Stimulated activated CD8-positive, alpha-beta memory T cell treated with anti-CD3 and anti-CD28 coated beads, Interleukin-2, amount 100 ng/mL, for 1 hour (primary cell): ENCODE data around the gene KLHL18.
A peak's percentile ranks its signal among the peaks of the same experiment; 100 is the strongest.
"Not testable (repeated sequence)": the region's sequence is repeated elsewhere in the genome, so short reads cannot be mapped to it uniquely, and the experiment has no call there.

Experiments
- DNase-seq, 2 donors: peaks; one replicate each; pipeline ENCODE4 v3.0.0-alpha.2; 2020; ENCODE audit warnings: low read depth in 2 of 2

The KLHL18 gene

DNA sequence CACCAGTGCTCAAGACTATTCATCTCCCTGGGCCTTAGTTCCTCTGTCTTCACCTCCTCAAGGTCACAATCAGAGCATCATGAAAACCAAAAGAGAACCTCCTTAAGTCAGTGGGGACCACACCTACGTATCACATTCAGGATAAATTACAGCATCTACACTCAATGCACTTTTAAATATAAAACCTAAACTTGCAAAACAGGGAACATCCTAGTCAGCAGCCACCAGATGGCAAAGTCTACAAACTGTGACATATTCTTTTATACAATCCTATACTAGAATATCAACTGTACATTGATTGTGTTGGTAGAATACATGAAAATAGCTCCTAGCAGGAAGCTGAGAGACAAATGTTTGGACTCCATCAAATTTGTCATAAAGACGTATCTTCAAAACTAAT, 8.1 kb upstream of the KLHL18 start:
- no peak for DNase-seq

DNA sequence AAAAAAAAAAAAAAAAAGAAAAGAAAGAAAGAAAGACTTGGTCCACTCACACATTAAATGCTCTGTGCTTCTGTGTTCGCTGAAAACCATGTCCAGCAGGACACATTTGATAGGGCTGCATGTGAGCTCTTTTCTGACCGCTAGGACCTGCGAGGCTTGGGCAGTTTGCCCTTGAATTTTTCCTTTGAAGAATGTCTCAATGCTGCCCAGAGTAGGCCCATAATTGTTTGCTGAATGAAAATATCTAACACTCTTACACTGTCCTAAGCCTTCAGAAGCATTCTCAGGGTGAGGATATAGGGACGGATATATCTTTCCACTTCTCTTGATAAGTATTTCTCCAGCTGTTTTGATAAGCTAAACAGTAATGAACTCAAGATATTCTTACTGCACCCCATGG, 6.2 kb upstream of the KLHL18 start:
- DNase-seq: no peak

DNA sequence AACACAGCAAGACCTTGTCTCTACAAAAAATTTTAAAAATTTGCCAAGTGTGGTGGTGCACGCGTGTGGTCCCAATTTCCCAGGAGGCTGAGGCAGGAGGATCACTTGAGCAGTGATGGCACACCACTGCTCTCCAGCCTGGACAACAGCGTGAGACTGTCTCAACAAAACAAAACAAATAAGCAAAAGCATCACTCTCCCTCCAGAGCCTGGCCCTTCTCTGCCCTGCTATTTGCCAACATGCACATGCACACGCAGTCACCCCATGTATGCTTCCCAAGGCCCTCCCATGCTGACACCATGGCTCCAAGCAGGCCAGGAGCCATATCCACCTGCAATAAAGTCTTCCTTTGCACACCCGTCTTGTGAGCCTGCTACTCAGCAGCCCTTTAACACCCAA, 2.2 kb upstream of the KLHL18 start:
- no peak for DNase-seq

DNA sequence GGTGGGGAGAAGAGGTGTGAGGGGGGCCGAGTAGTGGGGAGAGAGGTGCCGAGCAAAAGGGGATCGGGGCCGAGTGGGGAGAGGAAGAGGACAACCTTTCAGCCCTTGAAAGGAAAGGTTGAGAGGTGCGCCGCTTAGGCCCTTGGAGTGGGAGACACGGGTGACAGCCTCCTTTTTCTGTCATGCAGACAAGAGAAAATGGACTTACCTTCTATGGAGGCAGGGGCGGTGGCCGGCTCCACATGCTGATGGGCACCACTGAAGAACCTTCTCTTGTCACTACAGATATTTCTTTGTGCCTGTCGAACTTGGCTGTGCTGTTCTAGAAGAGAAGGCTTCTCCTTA, 421 bp downstream of the KLHL18 start:
- DNase-seq: peak in 1 of 2 donors; percentile 22

DNA sequence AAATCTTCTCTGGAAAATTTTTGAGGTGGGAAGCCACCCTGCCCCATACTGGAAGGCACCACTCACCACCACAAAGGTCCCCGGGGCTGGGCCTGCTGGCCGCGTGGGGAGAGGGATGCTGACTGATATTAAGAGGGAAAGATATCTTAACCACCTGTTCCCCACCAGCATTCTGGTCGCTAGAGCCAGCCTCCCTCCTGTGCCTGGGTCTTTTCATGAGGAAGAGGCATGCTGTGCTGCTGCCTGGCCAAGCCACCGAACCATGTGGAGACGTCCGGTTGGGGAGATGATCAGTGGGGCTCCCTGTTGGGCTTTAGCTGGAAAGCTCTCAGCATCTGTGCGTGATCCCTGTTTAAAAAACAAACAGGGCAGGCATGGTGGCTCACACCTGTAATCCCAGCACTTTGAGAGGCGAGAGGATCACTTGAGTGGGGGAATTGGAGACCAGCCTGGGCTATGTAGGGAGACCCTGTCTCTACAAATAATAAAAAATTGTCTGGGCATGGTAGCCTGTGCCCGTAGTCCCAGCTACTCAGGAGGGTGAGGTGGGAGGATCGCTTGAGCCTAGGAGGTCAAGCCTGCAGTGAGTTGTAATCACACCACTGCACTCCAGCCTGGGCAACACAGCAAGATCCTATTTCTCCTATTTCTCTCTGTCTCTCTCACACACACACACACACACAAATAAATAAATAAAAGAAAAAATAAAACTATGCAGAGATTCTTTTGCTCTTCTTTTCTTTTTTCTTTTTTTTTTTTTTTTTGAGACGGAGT, 1.0 kb downstream of the KLHL18 start:
- DNase-seq: no peak

DNA sequence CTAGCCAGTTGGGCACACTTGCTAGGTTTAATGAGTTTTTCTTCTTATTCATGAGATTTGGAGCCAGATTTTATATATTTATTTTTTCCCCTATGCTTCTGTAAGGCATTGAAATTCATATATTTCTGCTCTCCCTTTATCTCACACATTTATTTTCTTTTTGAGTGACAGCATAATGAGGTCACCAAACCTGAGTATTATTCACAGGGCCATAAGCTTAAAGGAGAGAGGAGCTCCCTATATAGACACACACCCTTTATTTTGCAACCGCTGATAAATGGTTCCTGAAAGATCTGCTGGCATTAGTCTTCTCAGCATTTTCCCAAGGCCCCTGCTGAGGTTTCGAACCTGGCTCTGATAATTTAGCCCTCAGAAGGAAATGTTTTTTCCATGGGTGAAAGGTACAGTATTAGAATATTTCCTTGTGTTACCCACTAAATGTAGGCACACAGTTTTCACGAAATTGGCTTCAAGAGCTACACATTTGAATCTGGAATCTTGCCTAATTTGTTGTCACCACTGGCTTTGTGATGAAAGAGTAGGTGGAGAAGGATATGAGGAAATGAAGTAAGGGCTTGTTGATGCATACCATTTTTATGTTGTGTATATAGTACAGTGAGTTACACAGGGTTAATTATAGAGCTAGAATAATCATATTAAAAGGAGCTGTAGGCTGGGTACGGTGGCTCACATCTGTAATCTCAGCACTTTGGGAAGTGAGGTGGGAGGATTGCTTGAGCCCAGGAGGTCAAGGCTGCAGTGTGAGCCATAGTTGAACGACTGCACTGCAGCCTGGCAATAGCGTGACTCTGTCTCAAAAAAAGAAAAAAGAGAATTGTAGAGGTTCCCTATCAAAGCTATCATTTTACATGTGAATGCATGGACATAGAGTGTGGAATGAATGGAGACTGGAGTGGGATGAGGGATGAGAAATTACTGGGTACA, 6.5 kb downstream of the KLHL18 start:
- no peak for DNase-seq

DNA sequence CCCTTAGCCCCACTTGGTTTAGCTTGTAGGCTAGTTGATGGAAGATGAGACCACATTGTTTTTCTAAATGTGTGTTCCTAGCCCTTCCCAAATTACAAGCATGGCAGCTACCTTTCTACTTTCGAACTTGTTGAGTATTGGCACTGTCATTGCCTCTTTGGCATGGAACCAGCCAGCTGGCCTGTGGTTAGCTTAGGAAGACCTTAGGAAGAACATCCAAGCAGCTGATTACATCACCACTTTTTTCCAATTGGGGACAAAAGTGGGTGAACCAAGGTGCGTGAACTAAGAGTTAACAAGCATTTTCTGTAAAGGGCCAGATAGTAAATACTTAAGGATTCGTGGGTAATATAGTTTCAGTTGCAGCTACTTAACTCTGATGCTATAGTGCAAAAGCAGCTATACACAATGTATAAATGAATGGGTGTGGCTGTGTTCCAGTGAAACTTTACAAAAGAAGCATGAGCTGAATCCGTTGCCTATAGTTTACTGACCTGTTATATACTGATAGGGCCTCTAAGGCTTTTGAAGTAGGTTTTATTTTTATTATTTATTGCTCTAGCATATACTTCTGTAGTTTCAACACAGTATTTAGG, 8.5 kb downstream of the KLHL18 start:
- no peak for DNase-seq

DNA sequence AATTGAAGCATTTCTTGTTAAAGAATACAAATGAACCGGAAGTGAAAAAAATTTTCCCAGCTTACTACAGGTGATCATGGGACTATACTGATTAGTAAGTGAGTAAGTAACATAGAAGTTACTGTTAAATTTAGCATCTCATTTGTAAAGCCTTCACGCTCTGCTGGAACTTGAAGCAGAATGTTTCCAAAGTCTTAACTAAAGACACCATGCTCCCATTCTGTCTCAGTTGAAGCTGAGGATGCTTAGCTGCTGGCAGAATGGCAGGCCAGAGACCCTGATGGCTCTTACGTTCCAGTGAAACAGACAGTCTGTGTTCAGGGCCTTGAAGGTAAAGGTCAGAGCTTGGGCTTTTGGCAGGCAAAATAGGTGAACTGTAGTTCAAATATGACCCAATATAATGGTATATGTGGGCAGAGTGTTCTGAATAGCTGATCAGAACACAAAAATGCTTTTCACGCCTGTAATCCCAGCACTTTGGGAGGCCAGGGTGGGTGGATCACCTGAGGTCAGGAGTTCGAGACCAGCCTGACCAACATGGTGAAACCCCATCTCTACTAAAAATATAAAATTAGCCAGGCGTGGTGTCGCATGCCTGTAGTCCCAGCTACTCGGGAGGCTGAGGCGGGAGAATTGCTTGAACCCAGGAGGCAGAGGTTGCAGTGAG, 9.1 kb downstream of the KLHL18 start:
- not testable (repeated sequence) for DNase-seq

DNA sequence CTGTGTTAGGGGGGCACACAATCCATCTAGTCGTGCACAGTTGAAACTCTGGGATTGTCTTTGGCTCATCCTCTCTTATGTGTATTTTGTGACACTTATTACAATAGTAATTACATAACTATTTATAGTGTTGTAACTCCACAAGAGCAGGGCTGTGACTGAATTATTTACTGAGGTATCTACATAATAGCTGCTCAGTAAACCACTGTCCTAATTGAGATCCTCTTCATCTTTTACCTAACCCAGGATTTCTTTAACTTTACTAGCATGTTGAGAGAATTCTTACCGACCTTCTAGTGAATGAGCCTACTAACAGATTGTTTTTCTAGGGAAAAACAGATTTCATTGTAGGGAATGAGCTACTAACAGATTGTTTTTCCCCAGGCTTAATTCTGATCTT, 11.1 kb downstream of the KLHL18 start:
- DNase-seq: no peak

DNA sequence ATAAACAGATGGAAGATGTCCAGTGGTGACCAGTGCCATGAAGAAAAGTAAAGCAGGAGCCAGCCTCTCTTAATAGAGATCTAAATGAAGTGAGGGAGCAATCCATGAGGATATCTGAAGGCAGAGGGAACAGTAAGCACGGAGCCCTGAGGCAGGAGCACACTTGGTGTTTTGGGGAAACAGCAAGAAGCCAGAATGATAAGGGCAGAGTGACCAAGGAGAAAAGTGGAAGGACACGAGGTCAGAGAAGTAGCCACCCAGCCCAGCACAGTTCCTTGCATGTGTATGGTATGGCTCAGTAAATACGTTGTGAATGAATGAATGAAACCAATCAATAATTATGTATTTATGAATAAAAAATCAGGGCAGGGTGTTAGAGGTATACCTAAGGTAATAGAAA, 11.6 kb downstream of the KLHL18 start:
- no peak for DNase-seq

DNA sequence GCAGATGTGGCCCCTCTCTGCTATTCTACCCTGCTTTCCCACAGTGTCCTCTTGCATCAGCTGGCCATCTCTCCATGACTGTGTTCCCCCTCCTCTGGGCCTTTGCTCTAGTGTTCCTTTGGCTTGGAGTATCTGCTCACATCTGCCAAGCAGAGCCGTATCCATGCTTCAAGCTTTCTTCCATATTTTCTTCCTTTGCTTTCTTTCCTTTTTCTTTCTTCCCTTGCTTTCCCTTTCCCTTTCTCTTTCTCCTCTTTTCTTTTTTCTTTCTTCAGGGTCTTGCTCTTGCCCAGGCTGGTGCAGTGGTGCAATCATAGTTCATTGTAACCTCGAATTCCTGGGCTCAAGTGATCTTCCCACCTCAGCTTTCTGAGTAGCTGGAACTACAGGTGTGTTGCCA, 12.6 kb downstream of the KLHL18 start:
- no peak for DNase-seq

DNA sequence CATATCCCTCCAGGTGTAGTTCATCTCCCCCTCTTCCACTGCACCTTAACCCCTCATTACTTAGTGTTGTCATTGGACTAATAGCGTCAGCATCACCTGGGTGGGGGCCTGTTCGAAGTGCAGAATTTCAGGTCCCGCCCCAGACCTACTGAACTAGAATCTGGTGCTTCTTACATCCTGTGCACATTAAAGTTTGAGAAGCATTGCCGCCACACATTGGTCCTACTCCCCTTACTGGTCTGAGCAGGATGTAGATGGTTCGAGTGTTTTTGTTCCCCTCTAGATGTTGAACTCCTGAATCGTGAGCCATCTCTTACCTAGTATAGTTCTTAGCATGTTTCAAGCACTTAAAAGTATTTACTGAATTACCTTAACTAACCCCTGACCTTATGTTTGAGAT, 13.2 kb downstream of the KLHL18 start:
- no peak for DNase-seq

DNA sequence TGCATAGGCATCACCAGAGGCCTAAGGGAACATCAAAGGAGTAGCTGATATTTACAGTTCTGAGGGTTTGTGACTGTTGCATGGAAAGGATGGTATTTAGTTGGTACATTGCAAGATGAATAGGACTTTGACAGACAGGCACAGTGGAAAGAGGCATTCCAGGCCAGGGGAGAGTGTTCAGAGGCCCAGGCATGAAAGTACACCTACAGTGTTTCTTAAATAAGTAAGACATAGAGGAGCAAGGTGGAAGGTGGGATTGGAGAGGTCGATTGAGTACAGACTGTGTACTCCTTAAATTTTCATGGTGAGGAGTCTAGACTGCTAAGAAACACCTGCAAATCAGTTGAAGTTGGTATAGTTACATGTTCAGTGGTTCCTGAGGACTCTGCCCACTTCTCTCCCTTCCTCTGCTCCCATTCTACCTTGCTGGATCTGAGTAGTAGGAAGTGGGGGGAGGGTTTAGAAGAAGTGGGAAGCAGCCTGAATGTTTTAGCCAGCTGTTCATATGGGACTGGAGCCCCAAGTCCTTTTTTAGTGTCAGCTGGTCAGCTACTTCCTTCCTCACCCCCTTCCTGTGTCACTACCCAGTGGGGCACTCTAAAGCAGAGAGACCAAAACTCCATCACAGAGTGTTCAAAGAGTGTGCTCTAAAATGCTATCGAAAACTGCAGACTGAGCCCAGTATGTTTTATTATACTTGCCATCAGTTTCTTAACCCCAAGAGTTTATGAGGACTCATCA, 14.0 kb downstream of the KLHL18 start:
- DNase-seq: no peak

DNA sequence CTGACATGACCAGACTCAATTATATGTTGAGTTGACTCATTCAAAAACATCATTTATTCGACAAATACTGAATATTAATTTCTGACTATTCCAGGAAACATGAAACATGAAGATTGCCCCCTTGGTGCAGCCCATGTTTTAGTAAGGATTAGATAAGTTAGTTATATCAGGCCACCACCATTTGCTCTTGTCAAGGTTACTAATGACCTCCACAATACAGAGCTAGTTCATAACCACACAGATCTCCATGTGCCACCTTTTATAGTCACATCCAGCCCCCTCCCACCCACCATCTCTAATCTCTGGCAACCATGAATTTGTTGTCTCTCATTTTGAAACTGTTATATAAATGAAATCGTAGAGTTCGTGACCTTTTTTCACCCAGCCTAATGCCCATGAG, 15.7 kb downstream of the KLHL18 start:
- DNase-seq: no peak

DNA sequence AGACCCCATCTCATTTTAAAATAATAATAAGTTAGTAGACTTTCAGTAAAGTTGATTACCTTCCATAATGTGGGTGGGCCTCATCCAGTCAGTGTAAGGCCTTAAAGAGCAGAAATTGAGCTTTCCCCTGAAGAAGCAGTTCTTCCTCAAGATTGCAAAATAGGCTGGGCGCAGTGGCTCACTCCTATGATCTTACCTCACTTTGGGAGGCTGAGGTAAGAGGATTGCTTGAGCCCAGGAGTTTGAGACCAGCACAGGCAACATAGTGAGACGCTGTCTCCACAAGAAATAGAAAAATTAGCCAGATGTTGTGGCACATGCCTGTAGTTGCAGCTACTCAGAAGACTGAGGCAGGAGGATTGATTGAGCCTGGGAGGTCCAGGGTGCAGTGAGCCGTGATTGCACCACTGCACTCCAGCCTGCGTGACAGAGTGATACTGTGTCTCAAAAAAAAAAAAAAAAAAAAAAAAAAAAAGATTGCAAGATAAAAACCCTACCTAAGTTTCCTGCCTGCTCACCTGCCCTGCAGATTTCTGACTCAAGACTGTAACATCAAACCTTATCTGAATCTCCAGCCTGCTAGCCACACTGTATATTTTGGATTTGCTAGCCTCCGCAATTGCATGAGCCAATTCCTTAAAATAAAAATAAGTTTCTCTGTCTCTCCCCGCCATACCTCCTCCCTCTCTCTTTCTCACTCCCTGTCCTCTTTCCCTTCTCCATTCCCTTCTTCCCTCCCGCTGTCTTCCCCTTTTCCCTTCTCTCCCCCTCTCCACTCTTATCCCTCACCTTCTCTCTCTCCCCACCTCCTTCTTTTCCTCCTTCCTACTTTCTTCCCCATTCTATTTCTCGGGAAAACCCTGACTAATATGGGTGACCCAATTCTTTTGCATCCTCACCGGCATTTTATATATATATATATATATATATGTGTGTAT, 16.9 kb downstream of the KLHL18 start:
- no peak for DNase-seq

DNA sequence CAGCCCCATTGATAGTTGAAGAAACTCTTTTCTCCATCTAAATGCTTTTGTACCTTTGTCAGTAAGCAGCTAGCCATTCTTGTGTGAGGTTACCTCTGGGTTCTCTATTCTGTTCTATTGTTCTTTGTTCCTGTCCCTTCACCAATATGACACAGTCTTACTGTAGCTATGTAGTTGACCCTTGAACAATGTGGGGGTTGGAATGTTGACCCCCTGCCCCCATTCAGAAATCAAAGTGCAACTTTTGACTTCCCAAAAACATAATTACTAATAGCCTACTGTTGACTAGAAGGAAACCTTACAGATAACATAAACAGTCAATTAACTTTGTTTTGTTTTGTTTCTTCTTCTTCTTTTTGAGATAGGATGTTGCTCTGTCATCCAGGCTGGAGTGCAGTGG, 18.7 kb downstream of the KLHL18 start:
- no peak for DNase-seq

DNA sequence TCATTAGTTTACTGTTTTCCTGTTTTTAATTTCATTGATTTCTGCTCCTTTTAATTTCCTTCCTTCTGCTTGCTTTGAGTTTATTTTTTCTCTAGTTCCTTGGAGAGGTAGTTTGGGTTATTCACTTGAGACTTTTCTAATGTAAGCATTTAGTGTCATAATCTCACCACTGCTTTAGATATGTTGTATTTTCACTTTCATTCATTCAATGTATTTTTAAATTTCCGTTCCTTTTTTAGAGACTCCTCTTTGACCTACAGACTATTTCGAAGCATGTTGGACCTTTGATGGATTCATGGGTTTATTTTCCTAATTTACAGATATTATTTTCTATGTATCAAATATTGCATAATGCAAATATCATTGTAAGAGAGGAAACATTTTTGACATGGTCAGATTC, 23.3 kb downstream of the KLHL18 start:
- DNase-seq: no peak

DNA sequence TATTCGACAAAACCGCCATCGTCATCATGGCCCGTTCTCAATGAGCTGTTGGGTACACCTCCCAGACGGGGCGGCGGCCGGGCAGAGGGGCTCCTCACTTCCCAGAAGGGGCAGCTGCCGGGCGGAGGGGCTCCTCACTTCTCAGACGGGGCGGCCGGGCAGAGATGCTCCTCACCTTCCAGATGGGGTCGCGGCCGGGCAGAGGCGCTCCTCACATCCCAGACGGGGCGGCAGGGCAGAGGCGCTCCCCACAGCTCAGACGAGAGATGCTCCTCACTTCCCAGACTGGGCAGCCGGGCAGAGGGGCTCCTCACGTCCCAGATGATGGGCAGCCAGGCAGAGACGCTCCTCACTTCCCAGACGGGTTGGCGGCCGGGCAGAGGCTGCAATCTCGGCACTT, 26.5 kb downstream of the KLHL18 start:
- not testable (repeated sequence) for DNase-seq

DNA sequence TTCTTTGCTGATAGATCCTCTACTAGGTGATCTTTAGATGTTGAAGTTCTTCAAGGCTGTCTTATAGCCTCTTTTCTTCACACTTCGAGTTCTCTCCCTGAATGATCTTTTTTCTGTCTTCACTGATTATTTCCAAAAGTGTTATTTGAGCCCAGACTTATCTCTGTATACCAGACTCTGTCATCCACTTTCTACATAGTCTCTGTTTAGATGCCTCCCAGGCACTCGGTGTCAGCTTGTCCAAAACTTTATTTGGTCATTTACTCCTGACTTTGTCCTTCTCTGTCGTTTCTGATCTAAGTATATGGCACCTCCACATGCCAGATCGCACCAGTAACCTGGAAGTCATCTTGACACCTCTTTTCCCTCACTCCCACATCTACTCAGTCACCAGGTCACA, 27.6 kb downstream of the KLHL18 start:
- DNase-seq: no peak

DNA sequence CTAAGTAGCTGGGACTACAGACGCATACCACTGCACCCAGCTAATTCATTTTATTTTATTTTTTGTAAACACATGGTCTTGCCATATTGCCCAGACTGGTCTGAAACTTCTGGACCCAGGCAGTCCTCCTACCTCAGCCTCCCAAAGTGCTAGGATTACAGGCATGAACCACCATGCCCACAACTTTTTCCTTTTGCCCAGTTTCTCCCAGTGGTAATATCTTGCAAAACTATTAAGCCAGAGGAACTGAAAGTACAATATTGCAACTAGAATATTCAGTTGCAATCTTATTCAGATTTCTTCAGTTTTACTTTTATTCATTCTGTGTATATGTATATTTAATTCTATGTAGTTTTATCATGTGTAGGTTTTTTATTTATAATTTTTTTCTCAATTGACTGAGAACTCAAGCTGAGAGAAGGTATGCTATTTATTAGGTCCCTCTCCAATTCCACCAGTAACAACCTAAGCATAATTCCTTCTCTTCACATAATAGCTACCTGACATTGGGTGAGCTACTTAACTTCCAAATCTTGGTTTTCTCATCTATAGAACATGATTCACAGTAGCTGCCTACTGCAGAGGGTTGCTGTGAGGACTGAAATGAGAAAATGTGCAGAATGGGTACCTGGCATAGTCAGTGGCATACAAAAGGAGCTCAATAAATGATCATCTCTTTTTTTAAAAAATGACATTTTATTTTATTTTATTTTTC, 30.8 kb downstream of the KLHL18 start:
- no peak for DNase-seq
